Body of pancreas (tissue), 4 donors: Measurements from ENCODE around the gene ITM2C. TPM values are rescaled to one million over a fixed set of nuclear protein-coding genes. Genes with fewer than 3 reads are reported as not detected.

Experiments used
- ATAC-seq: fragments of 150-250 bp; one replicate; pipeline ENCODE4 v1.9.1; 2016
- DNase-seq, 4 donors: peaks; one replicate each; pipeline ENCODE4 v3.0.0-alpha.2; 2019
- H3K27ac ChIP-seq, 4 donors: fragments of 200-600 bp; sonication (generic); 1 replicate in 3 of 4; 2 replicates in 1 of 4; pipeline versions ENCODE4 v1.5.1 to v1.6.1; 2016 to 2019; ENCODE audit warnings: mild to moderate bottlenecking in 1 of 4, mixed read lengths in 1 of 4, moderate library complexity in 1 of 4
- H3K27me3 ChIP-seq, 2 donors: fragments of 200-600 bp; sonication (generic); one replicate each; pipeline ENCODE4 v1.6.0; 2016; ENCODE audit warnings: mild to moderate bottlenecking in 1 of 2
- H3K36me3 ChIP-seq, 2 donors: fragments of 200-600 bp; sonication (generic); replicated peaks in 1 of 2; 2 replicates each; pipeline ENCODE4 v1.5.1; 2016; ENCODE audit warnings: low read depth in 2 of 2; ENCODE audit not compliant: insufficient read depth in 1 of 2
- H3K4me1 ChIP-seq: fragments of 200-600 bp; sonication (generic); one replicate; pipeline ENCODE4 v1.6.0; 2016
- H3K4me3 ChIP-seq, 2 donors: fragments of 200-600 bp; sonication (generic); 1 replicate in 1 of 2; 2 replicates in 1 of 2; pipeline ENCODE4 v1.5.1; 2016 to 2019
- H3K9me3 ChIP-seq, 3 donors: fragments of 200-600 bp; sonication (generic); 1 replicate in 2 of 3; 2 replicates in 1 of 3; pipeline ENCODE4 v1.5.1; 2016
- CTCF ChIP-seq, 7 experiments: fragments of 450-650 bp in 4 of 7; fragments of 200-600 bp in 3 of 7; sonication (generic) in 3 of 7; IDR thresholded peaks; one replicate each; pipeline ENCODE4 v1.5.1; 2016 to 2019; ENCODE audit warnings: antibody characterized with exemption in 7 of 7
- POLR2A ChIP-seq, 3 donors: fragments of 450-650 bp; IDR thresholded peaks; one replicate each; pipeline ENCODE4 v1.6.1; 2016; ENCODE audit warnings: antibody characterized with exemption in 3 of 3, mild to moderate bottlenecking in 2 of 3
- WGBS, 2 donors: methylation state at CpG; one replicate each; pipeline ENCODE4 v1.1.5; 2017; 5-methylcytosine and 5-hydroxymethylcytosine counted together
- intact Hi-C: fragments of 100-400 bp; cut with DNase I; formaldehyde crosslinking; loops from one replicate; pipeline ENCODE4 v1.15.1; 2023
- total RNA-seq, 2 donors: library from RNA; depleted of rRNA; stranded (reverse); fragments of >200 nt; gene quantifications; one replicate each; pipeline ENCODE4 v1.1.0, GENCODE V29; 2016

Gene ITM2C
- total RNA-seq, 2 donors from 2014 or later: 32.9 to 43.8 TPM

GRCh38 chr2:230900336-230900995 lies 35.7 kb downstream of the ITM2C start:
- intact Hi-C loops: no loop called here
- 43 to 62% methylated on average over 5 to 10 of the region's 10 CpGs for WGBS, 2 donors
- TF ChIP-seq POLR2A (IDR thresholded peaks at IDR 0.05): no peak
- no peak for ATAC-seq
- Histone ChIP-seq H3K4me3 (no peak overlapping the region), H3K27me3 (no peaks in the 10 kb centered on the region), H3K9me3 (no peaks in the 10 kb centered on the region), H3K27ac (no peak overlapping the region), H3K36me3 (no peaks in the 10 kb centered on the region), H3K4me1 (peaks cover 7% of the 10 kb centered on the region)
- peak in 1 of 4 donors; percentile 1 for DNase-seq

DNA sequence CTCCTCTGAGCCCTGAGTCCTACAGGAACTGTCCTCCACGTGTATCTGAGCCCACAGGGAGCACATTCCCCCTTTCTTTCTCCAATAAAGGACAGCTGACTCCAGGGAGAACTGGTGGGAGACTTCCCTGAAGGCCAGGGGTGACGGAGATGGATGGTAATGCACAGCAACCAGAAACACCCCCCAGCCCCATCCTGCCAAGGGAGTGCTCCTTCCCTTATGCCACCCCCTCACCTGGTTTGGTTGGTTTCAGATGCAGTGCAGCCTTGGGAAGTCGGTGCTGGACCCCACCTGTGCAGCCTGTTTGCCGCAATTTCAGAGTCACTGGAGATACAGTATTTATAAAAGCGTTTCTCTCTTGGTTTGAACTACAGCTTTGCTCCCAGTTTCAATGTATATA lies 36.3 kb downstream of the ITM2C start:
- ATAC-seq: no peak
- Histone ChIP-seq H3K4me3 (no peak overlapping the region), H3K9me3 (no peaks in the 10 kb centered on the region), H3K4me1 (peaks cover 2% of the 10 kb centered on the region), H3K36me3 (no peaks in the 10 kb centered on the region), H3K27ac (no peak overlapping the region), H3K27me3 (no peaks in the 10 kb centered on the region)
- intact Hi-C loops: no loop called here
- no peak for TF ChIP-seq POLR2A (IDR thresholded peaks at IDR 0.05)
- no peak for TF ChIP-seq CTCF (IDR thresholded peaks at IDR 0.05)
- WGBS, 2 donors: 35 to 43% methylated on average over 5 of the region's 5 CpGs
- DNase-seq: peak in 1 of 4 donors; percentile 2

DNA sequence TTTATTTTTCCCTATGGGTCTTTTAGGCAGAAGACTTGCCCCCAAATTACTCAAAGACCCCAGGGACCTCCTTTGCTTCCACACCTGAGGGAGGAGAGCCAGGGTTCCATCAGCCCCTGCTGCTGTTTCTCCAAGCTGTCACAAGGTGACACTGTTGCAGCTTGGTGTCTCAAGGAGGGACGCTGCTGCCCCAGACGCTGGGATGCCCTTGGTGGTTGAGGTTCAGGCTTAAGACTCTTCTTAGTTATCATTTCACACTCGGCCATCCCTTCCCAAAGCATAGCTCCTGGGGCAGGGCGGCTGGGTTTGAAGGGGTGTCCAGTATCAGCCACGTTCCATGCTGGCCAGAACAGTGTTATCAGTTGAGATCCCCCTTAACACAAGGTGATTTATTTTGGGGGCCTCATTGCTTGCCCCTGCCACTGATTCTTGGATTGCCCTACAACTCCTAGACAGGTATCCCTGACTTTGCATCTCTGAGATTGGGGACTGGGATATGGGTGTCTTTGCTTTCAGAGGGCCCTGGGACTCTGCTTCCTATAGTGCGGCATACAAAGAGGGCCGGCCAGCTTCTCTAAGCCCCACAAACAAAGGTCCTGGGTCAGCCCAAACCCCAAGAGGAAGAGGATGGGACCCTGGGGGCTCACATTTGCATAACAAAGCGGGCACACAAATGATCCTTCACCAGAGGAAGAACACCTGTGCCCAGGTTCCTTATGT lies 37.6 kb downstream of the ITM2C start:
- no peak for TF ChIP-seq POLR2A (IDR thresholded peaks at IDR 0.05)
- TF ChIP-seq CTCF (IDR thresholded peaks at IDR 0.05): peak in 5 of 7 experiments; percentile 12 to 35 (median 26)
- no peaks in the 10 kb centered on the region for H3K27me3 ChIP-seq
- no peak overlapping the region for H3K27ac ChIP-seq
- no peaks in the 10 kb centered on the region for H3K36me3 ChIP-seq
- ATAC-seq (no peak), DNase-seq (peak in 3 of 4 donors; percentile 10 to 24 (median 14))
- H3K9me3 ChIP-seq: no peaks in the 10 kb centered on the region
- H3K4me3 ChIP-seq: no peak overlapping the region
- 30 to 32% methylated on average over 7 to 8 of the region's 8 CpGs for WGBS, 2 donors
- H3K4me1 ChIP-seq: no peaks in the 10 kb centered on the region
- intact Hi-C loops: no loop called here

GRCh38 chr2:230903231-230904150 lies 38.7 kb downstream of the ITM2C start:
- DNase-seq (peak in 1 of 4 donors; percentile 4), ATAC-seq (no peak)
- H3K27ac ChIP-seq: no peak overlapping the region
- H3K27me3 ChIP-seq: no peaks in the 10 kb centered on the region
- TF ChIP-seq CTCF (IDR thresholded peaks at IDR 0.05): no peak
- TF ChIP-seq POLR2A (IDR thresholded peaks at IDR 0.05): no peak
- intact Hi-C loops: no loop called here
- WGBS, 2 donors: 72 to 73% methylated on average over 18 to 19 of the region's 19 CpGs
- H3K9me3 ChIP-seq: no peaks in the 10 kb centered on the region
- no peaks in the 10 kb centered on the region for H3K36me3 ChIP-seq
- H3K4me3 ChIP-seq: no peak overlapping the region
- no peaks in the 10 kb centered on the region for H3K4me1 ChIP-seq
